ENCODE results near the gene GHR.

Gene GHR

DNA sequence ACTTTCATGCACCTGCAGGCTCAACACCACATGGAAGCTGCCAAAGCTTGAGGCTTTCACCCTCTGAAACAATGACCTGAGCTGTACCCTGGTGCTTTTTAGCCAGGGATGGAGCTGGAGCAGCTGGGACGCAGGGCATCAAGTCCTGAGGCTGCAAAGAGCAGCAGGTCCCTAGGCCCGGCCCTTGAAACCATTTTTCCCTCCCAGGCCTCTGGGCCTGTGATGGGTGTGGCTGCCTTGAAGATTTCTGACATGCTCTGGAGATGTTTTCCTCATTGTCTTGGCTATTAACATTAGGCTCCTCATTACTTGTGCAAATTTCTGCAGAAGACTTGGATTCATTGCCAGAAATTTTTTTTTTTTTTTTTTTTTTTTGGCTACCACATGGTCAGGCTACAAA is 30.3 kb upstream of the GHR start:
- H3K27me3 ChIP-seq (replicated peaks; ENCODE audit: insufficient read depth, low read length): no peaks in the 10 kb centered on the region
- no peaks in the 10 kb centered on the region for H3K4me1 ChIP-seq (ENCODE audit: low read length)
- H3K36me3 ChIP-seq (replicated peaks; ENCODE audit: insufficient read depth, low read length): no peaks in the 10 kb centered on the region
- no peaks in the 10 kb centered on the region for H3K79me2 ChIP-seq (ENCODE audit: low read length)
- no peak overlapping the region for H3K4me3 ChIP-seq (ENCODE audit: low read length)
- H3F3A ChIP-seq (ENCODE audit: insufficient read depth, low read length): no peaks in the 10 kb centered on the region
- no peak for DNase-seq
- H4K20me1 ChIP-seq (ENCODE audit: insufficient read depth, low read length): no peaks in the 10 kb centered on the region
- H2AFZ ChIP-seq (ENCODE audit: low read length): no peak overlapping the region
- no peak overlapping the region for H3K27ac ChIP-seq (ENCODE audit: low read length)
- H3K9me2 ChIP-seq (replicated peaks; ENCODE audit: insufficient read depth, low read length): no peaks in the 10 kb centered on the region
- H3K4me2 ChIP-seq (ENCODE audit: low read depth, low read length): no peak overlapping the region
- TF ChIP-seq EZH2 (optimal IDR thresholded peaks at IDR 0.05; ENCODE audit: low read depth, low read length) (no peak), EZH2phosphoT487 (IDR thresholded peaks at IDR 0.05; ENCODE audit: low read length) (no peak)
- TF ChIP-seq, protein P1, sequence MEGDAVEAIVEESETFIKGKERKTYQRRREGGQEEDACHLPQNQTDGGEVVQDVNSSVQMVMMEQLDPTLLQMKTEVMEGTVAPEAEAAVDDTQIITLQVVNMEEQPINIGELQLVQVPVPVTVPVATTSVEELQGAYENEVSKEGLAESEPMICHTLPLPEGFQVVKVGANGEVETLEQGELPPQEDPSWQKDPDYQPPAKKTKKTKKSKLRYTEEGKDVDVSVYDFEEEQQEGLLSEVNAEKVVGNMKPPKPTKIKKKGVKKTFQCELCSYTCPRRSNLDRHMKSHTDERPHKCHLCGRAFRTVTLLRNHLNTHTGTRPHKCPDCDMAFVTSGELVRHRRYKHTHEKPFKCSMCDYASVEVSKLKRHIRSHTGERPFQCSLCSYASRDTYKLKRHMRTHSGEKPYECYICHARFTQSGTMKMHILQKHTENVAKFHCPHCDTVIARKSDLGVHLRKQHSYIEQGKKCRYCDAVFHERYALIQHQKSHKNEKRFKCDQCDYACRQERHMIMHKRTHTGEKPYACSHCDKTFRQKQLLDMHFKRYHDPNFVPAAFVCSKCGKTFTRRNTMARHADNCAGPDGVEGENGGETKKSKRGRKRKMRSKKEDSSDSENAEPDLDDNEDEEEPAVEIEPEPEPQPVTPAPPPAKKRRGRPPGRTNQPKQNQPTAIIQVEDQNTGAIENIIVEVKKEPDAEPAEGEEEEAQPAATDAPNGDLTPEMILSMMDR (IDR thresholded peaks at IDR 0.05; ENCODE audit: low read length): no peak
- H3K9me3 ChIP-seq (replicated peaks; ENCODE audit: insufficient read depth, low read length): no peaks in the 10 kb centered on the region
- no peak overlapping the region for H3K9ac ChIP-seq (ENCODE audit: low read length)

DNA sequence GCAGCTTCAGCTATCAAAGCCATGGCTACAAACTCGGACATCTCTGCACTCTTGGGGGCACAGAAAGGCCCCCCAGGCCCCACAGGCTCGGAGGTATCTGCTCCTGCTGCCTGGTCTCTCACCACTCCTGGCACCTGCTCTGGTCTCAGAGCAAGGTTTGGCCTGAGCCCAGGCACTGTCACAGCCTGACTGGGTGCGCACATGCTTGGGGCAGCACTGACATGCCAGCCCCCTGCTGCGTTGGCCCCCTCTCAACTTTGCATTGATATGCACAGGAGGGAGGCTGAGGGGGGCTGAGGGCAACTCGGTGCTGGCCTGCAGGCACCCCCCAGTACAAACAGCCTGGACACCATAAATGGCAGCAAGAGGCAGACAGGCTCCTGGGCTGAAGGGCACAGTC is 27.1 kb upstream of the GHR start:
- Histone ChIP-seq H3K9ac (ENCODE audit: low read length) (no peak overlapping the region), H4K20me1 (ENCODE audit: insufficient read depth, low read length) (no peaks in the 10 kb centered on the region), H3K9me3 (replicated peaks; ENCODE audit: insufficient read depth, low read length) (no peaks in the 10 kb centered on the region), H3K27ac (ENCODE audit: low read length) (no peak overlapping the region), H3K9me2 (replicated peaks; ENCODE audit: insufficient read depth, low read length) (no peaks in the 10 kb centered on the region), H3F3A (ENCODE audit: insufficient read depth, low read length) (no peaks in the 10 kb centered on the region), H3K36me3 (replicated peaks; ENCODE audit: insufficient read depth, low read length) (no peaks in the 10 kb centered on the region), H3K79me2 (ENCODE audit: low read length) (no peaks in the 10 kb centered on the region), H3K4me1 (ENCODE audit: low read length) (no peaks in the 10 kb centered on the region), H3K4me3 (ENCODE audit: low read length) (no peak overlapping the region), H2AFZ (ENCODE audit: low read length) (no peak overlapping the region), H3K4me2 (ENCODE audit: low read depth, low read length) (no peak overlapping the region), H3K27me3 (replicated peaks; ENCODE audit: insufficient read depth, low read length) (no peaks in the 10 kb centered on the region)
- no peak for DNase-seq
- TF ChIP-seq, protein P1 (IDR thresholded peaks at IDR 0.05; ENCODE audit: low read length): no peak
- TF ChIP-seq EZH2phosphoT487 (IDR thresholded peaks at IDR 0.05; ENCODE audit: low read length) (no peak), EZH2 (optimal IDR thresholded peaks at IDR 0.05; ENCODE audit: low read depth, low read length) (no peak)

DNA sequence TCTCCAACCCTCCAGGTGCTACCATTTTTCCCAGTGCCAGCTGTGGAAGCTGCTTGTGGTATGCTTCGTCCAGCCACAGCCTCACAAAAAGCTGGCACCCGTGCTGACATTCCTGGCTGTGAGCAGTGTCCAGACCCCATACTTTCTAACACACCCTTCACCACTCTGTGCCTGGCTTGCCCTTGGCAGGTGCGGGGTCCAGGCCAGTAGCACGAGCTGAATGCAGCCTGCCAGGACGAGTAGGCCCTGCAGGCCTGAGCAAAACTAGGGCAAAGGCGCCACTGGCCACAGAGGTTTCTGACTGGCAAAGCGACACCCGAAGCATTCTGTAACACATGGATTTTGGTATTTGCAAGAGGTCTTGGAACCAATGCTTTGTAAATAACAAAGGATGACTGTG is 26.0 kb upstream of the GHR start:
- Histone ChIP-seq H3K9ac (ENCODE audit: low read length) (no peak overlapping the region), H4K20me1 (ENCODE audit: insufficient read depth, low read length) (no peaks in the 10 kb centered on the region), H3K9me2 (replicated peaks; ENCODE audit: insufficient read depth, low read length) (no peaks in the 10 kb centered on the region), H3K9me3 (replicated peaks; ENCODE audit: insufficient read depth, low read length) (no peaks in the 10 kb centered on the region), H3K79me2 (ENCODE audit: low read length) (no peaks in the 10 kb centered on the region), H3K4me1 (ENCODE audit: low read length) (no peaks in the 10 kb centered on the region), H3F3A (ENCODE audit: insufficient read depth, low read length) (no peaks in the 10 kb centered on the region), H3K4me3 (ENCODE audit: low read length) (no peak overlapping the region), H2AFZ (ENCODE audit: low read length) (no peak overlapping the region), H3K27ac (ENCODE audit: low read length) (no peak overlapping the region), H3K36me3 (replicated peaks; ENCODE audit: insufficient read depth, low read length) (no peaks in the 10 kb centered on the region), H3K27me3 (replicated peaks; ENCODE audit: insufficient read depth, low read length) (no peaks in the 10 kb centered on the region), H3K4me2 (ENCODE audit: low read depth, low read length) (no peak overlapping the region)
- TF ChIP-seq, protein P1 (IDR thresholded peaks at IDR 0.05; ENCODE audit: low read length): no peak
- no peak for TF ChIP-seq EZH2 (optimal IDR thresholded peaks at IDR 0.05; ENCODE audit: low read depth, low read length)
- TF ChIP-seq EZH2phosphoT487 (IDR thresholded peaks at IDR 0.05; ENCODE audit: low read length): no peak
- DNase-seq: no peak
